HG02938 (cell line): ENCODE data around the gene NXNL1.

Experiments used
- ATAC-seq: cut with Tn5 transposase; IDR thresholded peaks from one replicate; pipeline ENCODE4 v1.9.1; 2021; ENCODE audit warnings: mild to moderate bottlenecking, moderate library complexity; ENCODE audit not compliant: unreplicated experiment

NXNL1 gene

DNA sequence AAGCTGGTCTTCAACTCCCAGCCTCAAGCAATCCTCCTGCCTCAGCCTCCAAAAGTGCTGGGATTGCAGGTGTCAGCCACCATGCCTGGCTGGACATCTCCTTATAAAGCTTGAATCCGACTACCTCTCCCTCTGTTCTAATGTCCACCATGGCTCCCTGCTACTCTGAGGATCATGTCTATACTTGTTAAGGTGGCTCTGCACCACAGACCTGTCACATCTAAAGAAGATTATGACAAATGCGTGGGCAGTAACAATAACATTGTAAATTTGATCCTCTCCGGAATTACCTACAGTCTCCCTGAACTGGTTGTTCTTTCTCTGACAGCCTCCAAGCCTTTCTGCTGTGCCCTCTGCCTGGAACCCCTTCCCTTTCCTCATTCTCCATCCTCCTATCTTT is 1.8 kb downstream of the NXNL1 start:
- no peak for ATAC-seq

DNA sequence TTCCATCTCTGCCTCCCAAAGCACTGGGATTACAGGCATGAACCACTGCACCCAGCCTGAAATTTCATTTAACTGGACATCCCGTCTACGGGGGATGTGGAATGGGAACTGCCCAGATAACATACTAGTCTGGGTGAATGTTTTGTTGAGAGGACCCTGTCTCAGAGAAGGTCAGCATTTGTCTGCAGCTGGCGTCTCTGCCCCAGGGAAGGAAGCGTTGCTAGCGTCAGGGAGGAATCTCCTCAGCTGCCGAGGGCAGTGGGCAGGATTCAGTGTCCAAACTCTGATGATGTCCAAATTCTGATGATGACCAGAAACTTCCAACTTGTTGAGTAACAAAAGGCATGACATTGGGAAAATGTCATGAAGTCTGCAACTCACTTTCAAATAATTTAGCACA is 3.1 kb downstream of the NXNL1 start:
- no peak for ATAC-seq

DNA sequence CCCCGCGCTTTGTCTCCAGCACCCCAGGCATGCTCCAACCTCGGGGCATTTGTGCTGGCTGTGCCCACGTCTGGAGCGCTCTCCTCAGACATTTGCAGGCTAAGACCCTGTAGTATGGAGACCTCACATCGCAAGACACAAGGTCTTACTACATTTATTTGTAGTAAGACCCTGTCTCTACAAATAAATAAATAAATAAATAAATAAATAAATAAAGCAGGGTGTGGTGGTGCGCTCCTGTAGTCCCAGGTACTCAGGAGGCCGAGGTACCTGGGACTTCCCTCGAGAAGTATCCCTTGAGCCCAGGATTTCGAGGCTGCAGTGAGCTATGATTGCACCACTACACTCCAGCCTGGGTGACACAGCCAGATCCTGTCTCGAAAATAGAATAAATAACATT is 4.6 kb downstream of the NXNL1 start:
- ATAC-seq: no peak

DNA sequence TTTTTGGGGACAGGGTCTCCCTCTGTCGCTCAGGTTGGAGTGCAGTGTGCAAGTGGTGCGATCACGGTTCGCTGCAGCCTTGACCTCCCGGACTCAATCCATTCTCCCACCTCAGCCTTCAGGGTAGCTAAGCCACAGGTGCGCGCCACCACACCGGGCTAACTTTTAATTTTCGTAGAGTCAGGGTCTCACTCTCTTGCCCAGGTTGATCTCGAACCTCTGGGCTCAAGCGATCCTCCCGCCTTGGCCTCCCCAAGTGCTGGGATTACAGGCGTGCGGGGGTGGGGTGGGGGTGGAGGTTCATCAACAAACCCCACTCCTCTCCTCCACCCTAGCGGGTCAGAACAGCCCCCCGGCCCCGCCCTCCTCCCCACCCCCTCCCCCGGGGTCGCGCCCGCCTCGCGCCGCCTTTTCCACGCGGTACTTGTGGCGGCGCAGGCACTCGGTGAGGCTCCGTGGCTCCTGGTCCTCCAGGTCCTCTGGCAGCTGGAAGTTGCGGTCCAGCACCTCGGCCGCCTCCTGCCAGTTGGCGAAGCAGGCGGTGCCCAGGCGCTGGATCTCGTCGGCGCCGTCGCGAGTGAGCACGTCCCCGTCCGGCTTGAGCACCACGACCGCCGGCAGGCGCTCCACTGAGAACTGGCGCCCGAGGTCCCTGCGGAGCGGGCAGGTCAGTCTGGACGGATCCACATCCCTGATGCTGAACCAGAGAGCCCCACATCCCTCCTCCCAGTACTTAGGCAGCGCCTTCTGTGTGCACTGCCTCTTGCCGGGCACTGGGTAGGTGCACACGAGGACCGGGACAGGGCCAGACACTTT is 5.2 kb downstream of the NXNL1 start:
- ATAC-seq: no peak

DNA sequence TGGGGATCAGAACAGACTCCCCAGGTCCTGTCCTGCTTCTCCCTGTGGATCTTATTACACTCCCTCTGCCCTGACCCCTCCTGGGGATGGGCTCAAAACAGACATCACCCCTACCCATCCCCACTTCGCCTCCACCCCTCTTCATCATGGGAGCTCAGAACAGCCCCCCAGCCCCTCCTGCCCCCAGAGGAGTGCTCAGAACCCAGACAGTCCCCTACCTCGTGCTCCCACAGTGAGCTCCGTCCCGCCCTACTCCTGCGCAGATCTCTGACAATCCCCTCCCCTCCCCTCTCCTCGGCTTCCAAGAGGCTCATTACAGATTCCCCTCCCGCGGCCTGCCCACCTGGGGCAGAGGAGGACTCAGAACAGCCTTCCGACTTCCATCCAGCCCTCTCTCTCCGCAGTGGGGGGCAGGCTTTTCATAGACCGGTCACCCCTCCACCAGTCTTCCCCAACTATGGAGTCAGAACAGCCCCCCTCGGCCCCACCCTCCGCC is 6.1 kb downstream of the NXNL1 start:
- ATAC-seq: no peak

DNA sequence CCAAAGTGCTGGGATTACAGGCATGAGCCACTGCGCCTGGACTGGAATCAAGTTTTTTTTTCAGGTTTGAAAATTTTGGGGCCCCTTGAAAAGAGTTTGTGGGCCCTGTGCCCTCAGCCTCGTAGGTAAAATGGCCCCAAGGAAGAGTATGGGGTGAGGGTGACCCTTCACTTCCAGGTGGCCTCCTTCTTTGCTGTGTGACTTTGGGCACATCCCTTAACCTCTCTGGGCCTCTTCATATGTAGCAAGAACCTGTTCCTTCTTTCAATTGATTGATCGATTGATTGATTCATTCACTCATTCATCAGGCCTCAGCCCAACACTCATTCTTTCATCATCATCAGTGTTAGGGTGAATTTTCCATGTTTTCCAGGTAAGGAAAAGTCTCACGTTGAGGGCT is 8.9 kb downstream of the NXNL1 start:
- no peak for ATAC-seq

DNA sequence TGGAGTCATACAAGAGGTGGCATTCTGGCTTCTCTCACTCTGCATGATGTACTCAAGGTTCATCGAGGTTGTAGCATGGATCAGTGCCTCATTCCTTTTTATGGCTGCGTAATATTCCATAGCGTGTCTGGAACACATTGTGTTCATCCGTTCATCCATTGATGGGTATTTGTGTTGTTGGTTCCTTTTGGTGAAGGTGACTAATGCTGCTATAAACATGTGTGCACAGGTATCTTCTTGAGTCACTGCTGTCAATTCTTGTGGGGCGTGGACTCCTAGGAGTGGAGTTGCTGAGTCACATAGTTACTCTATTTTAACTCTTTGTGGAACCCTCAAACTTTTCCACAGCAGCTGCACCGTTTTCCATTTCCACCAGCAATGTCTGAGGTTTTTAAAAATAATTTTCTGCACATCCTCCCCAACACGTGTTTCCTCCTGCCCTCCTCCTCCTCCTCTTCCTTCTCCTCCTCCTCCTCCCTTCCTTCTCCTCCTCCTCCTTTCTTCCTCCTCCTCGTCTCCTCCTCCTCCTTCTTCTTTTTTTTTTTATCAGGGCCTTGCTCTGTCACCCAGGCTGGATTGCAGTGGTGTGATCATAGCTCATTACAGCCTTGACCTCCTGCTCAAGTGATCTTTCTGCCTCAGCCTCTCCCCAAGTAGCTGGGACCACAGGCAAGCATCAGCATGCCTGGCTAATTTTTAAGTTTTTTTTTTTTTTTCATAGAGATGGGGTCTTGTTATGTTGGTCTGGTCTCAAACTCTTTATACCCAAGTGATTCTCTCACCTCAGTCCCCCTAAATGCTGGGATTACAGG is 10.3 kb downstream of the NXNL1 start:
- ATAC-seq: no peak

DNA sequence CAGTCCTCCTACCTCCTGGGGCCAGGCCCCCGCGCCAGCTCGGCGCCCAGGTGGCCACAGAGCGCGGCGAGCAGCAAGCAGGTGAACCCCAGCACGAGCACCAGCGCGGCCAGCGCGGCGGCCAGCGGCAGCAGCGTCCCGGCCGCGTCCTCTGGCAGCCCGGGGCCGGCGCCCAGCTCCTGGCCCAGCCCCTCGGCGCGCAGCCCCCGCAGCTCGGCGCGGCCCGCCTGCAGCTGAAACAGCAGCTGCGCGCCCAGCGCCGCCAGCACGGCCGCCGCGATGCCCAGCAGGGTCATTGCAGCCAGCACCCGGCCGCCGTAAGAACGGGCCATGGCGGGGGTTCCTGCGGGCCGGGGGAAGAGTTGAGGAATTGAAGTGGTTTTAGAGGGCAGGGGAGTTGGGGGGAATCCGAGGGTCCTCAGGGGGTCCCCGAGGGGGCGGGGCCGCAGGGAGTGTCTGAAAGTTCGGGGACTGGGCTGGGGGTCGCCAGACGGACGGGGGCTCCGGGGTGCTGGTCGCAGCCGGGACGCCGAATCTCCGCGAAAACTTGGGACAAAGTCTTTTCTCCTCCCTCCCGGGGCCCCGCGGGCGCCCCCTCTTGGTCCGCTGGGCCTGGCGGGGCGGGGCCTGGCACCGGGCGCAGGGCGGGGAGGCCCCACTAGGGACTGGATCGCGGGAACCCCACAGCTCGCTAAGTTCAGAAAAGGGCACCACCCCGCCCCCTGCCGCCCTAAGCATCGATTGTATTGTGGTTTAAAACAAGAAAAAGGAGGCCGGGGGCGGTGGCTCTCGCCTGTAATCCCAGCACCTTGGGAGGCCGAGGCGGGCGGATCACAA is 12.4 kb downstream of the NXNL1 start, which contains the start of gene TMEM221:
Gene TMEM221 (minus strand): TSS at position 538 of the 837 bp plus-strand sequence. CDS start 206 bp downstream, at position 332.
- no peak for ATAC-seq

DNA sequence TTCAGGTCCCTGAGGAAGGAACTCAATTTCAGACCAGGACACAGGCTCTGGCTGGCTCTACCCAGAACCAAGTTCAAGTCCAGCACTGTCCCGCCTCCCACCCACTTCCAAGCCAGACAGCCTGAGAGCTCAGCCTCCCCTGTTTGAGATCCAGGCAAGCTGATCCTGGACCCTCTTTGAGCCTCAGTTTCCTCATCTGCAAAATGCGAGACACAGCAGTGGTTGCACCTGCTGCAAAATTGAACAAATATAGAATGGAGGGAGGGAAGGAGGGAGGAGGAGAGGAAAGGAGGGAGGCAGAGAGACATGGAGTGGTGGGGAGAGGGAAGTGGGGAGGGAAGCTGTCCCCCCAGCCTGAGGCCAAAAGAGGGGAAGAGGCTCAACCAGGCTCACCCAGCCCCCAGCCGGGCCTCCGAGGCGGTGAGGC is 13.0 kb downstream of the NXNL1 start:
- ATAC-seq: no peak

DNA sequence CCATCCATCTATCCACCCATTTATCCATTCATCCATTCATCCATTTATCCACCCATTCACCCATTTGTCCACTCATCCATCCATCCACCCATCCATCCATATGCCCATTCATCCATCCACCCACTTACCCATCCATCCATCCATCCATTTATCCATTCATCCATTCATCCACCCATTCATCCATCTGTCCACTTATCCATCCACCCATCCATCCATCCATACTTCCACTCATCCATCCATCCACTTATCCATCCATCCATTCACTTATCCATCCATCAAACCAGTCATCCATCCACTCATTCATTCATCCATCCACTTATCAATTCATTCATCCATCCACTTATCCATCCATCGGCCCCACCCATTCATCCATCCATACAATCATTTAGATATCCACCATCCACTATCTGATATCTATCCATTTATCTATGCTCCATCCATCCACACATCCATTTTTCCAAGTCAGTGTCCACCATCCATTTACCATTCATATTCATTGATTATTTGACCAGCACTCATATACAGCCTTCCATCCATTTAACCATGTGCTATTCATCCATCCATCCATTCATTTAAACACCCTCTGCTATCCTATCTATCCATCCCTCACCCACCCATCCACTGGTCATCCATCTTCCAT is 15.1 kb downstream of the NXNL1 start:
- ATAC-seq: no peak

DNA sequence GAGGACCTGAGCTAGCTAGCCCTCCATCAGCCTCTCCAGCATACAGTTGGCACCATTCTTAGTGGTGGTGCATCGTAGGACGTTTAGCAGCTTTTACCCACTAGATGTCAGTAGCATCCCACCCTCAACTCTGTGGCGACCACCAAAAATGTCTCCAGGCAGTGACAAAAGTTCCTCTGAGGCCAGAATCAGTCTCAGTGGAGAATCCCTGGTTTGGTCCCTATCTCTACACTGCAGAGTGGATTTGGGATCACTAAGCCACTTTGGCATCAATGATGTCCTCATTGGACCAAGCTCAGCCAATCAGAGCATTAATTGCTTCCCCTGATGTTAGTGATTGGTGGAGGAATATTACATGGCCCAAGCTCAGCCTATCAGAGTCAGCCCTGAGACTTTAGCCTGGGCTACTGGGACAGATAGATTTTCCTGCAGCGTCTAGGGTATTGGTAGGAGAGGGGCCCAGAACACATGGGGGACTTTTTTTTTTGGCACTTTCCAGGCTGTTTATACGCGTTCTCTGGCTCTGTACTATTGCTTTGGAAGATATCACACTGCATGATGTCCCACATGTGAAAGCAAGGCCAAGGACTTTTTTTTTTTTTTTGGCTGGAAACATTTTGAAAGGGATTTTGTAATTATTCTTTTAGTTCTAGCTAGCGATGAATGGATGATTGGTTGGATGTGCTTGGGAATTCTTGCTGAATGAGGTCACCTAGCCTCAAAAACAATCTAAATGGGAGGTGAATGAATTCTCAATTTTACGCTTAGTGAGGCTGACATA is 19.3 kb downstream of the NXNL1 start:
- no peak for ATAC-seq

DNA sequence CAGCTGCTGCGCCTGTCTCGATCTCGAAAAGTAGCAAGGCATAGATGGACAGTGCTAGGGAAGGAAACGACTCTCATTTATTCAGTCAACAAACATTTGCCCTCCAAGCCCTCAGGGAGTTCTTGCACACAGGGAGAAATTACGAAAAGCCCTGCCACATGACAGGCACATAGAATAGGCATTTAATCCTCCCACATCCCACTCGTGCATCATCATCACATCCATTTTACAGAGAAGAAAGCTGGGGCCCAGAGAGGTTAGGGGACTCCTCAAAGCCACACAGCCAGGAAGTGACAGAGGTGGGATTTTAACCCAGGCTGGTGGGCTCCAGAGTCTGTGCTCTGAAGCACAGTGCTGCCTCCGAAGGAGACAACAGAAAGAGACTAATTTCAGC is 23.9 kb downstream of the NXNL1 start:
- ATAC-seq: no peak

DNA sequence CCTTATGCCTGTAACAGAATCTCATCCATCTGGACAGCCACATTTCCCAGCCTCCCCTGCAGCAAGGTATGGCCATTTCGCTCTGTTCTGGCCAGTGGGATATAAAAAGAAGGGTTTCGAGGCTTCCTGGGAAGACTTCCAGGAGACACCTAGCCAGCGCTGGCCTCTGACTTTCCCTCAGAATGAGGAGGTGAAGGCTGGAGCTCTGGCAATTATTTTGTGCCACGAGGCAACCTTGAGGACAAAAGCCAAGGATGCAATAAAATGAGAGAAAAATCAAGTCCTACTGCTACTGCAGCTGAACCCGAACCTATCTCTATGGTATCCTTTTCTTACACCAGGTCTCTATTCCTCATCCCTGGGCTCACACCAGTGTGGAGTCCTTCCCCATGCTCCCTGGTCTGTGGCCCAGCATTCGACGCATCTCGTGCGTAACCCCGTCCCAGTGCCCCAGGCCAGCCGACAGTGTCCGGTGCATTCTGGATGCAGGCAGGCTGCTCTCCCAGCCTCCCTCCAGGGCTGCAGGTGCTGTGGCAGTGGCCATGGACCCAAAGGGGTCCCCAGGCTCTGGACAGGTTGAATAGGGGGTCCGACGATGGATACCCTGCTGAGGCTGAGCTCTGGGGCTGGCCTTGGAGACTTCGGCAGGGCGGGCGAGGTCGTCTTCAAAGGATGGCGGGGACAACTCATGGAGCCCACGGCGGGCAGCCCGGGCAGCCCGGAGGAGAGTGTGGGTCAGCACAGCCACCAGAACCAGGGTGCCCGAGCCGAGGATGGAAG is 24.4 kb downstream of the NXNL1 start:
- no peak for ATAC-seq

DNA sequence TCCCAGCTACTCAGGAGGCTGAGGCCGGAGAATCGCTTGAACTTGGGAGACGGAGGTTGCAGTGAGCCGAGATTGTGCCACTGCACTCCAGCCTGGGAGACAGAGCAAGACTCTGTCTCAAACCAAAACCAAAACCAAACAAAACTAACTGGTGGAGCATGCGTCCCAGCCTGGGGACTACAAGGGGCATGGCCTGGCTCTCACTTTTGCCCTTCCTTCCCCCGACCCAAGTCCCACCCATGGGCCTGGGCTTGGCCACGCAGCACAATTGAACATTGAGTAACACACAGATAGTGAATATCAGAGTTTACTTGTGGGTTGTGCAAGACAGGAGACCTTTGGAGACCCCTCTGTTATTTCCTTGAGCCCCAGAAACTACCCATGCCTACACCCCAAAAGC is 25.5 kb downstream of the NXNL1 start:
- ATAC-seq: no peak

DNA sequence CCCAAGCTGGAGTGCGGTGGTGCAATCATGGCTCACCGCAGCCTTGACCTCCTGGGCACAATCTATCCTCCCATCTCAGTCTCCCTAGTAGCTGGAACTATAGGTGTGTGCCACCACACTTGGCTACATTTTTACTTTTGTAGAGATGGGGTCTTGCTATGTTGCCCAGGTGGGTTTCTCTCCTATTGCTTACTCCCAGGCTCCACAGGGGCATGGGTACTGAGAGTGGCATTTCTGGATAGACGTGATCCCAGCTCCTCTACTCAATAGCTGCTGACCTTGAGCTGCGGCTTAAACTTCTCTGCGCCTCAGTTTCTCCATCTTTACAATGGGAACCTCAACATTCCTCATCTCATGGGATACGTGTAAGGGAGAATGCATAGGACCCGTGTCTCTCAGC is 29.3 kb downstream of the NXNL1 start:
- no peak for ATAC-seq

DNA sequence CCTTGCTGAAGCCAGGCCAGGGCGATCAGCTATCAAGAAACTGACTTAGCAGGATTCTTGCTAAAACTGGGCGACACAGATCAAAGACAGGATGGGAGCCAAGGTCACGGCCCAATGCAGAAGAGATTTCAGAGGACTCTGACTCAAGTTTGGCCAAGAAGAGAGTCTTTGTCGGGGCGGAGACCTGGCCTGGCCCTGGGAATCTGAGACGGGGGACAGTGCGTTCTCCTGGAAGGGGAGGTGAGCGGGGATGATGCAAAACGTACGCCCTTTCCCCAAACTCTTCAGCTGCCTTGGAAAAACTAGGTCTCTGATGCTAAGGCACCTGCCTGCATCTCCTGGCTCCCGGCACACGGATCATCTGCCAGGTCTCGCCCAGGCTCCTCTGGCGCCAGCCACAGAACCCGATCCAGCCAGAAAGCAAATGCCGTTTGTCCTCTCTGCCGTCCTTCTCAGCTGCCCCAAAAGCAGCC is 31.0 kb downstream of the NXNL1 start:
- no peak for ATAC-seq

DNA sequence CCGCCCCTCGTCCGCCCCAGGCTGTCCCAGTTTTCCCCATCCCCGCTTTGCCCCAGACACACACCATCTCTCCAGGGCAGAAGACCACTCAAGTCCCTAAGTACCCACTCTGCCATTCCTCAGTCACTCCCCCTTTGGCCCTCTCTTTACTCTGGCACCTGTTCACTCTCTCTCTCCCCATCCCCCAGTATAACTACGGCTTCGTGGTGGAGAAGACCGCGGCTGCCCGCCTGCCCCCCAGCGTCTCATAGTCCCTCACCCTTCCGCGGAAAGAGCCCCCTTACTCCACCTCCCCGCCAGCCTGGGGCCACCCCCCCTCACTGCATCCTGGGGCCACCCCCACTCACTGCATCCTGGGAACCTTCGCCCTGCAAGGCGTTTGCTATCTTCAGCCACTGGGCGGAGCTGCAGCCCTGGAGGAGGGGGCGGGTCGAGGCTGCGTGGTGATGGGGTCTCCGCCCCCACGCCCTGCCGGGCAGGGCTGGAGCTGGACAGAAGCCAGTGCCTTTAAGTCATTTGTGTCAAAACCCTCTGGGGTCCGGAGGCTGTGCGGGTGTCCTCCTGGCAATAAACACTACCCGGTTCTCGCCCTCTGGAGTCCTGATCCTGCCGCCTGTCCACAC is 35.9 kb downstream of the NXNL1 start:
- ATAC-seq: no peak

DNA sequence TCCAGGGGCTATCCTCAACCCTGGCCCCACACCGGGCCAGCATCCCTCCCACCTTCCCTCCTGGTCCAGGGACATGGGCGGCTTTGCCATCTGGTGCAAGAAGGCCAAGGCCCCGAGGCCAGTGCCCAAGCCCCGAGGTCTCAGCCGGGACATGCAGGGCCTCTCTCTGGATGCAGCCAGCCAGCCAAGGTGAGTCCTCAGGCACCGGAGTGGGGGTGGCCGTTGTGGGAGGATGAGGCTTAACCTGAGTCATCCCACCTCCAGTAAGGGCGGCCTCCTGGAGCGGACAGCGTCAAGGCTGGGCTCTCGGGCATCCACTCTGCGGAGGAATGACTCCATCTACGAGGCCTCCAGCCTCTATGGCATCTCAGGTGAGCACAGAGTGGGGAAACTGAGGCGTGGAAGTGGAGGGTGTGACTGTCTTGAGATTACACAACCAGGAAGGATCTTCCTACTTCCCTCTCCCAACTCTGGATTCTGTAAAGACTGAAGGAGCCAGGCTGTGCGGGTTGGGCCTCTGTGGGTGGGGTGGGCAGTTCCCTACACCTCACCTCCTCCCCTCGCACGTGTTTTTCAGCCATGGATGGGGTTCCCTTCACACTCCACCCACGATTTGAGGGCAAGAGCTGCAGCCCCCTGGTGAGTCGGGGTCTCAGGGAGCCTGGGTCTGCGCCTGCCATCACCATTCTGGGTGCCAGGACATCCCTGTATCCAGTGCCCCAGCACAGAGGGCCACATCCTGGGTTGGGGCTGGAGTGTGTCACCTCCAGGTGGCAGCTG is 37.1 kb downstream of the NXNL1 start:
- ATAC-seq: no peak
